Stimulated activated CD8-positive, alpha-beta memory T cell treated with anti-CD3 and anti-CD28 coated beads, Interleukin-4, amount 100 ng/mL, for 24 hours (primary cell): ENCODE measurements around the gene ALDH1L1.

ENCODE experiments used
- DNase-seq: peaks from one replicate; pipeline ENCODE4 v3.0.0-alpha.2; 2020; ENCODE audit warnings: low read depth

Gene ALDH1L1

DNA sequence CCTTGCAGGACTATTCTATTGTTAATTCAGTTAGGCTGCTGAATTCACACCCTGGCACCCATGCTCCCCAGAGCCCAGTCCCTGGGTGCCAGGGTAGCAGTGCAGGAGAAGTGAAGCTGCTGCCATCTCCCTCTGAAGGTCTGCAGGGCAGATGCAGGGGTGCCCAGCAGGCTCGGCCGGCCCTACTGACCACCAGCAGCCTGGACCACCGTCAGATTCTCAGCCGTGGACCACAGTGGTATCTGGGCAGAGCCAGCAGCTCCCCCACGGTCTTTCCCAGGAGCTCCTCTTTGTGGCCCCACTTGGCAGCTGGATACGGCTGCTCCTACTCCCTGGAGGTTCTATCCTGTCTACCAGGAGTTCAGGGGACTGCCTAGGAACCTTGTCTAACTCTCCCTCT, 46.8 kb downstream of the ALDH1L1 start:
- DNase-seq, result no peak

DNA sequence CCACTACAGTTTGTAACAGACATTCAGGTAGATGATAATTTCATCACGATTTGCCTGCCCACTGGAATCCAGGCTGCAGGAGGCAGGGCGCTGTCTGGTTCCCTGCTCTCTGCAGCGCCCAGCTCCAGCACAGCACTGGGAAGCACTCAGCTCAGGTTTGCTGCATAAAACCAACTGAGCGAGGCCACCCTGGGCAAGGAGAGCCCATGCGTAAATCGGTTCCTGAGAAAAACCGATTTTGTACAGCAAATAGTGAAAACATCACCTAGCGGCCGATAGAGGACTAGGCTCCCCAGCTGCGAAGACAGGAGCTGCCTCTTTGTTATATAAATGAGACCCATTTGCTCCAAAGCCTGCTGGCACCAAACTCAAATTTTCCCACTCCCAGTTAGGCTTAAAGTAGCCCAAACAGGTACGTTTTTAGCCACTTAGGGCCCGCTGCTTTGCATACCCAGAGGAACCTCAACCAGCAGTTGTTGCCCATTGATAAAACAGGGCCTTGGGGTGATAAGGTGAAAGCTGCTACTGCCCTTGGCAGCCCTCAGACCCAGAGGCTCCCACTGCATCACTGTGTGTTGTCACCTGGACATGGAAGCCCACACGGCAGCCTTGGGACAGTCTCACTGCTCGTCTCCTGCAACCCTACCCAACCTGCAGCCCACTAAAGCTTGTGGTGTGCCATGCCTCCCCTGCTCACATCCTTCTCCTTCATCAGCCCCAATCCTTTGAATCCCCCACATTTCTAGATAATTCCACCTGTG, 47.5 kb downstream of the ALDH1L1 start:
- DNase-seq, result no peak

DNA sequence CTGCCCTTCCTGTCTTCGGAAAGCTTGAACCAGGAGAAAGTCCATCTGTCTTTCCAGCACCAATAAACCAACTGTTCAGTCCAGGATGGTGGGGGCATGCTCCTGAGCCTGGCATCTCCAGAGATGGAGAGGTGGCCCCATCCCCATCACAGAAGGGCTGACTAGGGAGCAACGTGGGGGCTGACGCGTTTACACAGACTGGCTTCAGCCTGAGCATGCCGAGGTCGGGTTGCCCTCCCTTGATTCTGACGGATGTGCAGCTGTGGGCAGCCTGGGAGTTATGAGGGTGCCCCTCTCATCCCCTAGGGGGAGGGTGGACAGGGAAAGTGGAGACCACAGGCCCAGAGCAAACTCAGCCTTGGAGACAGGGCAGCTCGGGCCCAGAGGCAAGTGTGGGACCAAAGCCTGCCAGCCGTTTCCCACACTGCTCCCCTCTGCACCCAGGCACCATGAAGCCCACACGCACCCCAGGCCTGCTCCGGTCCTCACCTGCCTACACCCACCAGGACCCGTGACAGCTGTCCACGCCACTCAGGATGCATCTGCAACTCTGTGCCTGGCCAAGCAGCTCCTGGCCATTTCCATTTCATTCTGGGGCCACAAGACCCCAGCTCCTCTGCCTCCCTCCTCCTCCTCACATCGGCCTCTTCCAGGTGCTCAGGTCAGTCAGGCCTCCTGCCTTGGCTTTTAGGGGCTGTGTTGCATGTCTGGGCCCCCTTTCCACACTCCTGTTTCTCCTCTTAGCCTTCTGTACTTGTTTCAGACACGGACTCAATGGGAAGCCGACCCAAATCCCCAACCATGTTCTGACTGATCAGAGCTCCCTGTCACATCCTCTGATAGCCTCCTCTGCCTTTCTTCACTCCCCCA, 48.3 kb downstream of the ALDH1L1 start:
- DNase-seq, result no peak

DNA sequence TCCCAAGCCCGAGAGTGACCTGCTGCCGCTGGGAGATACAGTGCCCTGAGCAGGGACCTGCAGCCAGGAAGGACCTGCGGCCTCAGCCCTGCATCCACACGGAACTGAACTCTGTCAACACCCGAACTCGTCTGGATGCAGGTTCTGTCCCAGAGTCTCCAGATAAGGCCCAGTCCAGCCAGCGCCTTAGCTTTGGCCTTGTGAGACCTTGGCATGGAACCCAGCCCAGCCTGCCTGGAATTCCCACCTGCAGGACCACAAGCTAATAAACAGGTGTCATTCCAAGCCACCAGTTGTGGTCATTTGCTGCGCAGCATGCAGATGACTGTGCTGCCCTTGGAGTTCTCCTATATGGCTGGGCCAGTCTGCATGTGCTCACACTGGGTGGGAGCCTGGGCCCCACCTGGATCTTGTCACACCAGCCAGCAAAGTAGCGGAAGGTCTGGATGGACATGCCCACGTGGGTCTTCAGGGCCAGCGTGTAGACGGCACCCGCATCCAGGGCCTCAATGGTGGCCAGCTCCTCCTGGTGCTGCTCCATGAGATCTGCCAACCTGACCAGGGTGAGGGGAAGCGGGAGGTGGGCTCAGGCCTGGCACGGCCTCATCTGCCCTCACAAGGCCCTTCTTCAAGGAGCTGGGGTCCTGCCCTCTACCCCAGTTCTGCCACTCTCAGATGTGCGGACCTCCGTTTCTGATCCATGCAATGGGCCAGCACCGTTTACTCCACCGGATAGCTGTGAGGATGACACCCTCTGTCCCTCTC, 49.2 kb downstream of the ALDH1L1 start:
- DNase-seq, result no peak

DNA sequence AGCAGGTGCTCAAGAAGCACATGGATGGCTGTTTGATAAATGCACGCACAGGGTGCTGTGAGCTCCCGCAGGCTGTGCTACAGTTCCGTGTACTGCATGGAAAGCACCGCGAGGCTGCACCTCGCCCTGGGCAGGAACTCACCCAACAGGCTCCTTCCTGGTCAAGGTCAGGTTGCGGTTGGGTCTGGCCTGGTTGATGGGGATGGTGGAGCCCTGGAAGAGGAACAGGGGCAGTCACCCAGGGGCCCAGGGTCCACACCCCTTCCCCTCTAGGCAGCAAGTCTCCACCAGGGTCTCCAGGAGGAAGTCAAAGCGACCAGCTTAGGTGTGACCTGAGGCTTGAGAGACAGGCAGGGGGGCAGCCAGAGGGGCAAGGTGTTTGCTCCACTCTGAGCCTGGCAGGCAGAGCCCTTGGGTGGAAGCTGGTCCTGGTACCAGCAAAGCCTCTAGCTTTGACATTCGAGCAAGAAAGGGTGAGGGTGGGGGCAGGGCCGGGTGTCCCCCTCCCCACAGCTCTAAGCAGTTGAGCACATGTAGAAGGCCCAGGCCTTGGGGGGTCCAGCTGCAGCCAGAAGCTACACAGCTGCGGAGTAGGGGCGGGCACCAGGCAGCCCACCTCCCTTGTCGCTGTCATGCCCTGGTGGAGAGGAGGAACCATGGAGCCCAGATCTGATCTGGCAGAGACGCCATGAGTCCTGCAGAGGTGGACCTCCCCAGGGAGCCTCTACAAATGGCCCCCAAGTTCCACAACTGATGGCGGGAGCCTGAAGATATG, 50.1 kb downstream of the ALDH1L1 start:
- DNase-seq, result no peak

DNA sequence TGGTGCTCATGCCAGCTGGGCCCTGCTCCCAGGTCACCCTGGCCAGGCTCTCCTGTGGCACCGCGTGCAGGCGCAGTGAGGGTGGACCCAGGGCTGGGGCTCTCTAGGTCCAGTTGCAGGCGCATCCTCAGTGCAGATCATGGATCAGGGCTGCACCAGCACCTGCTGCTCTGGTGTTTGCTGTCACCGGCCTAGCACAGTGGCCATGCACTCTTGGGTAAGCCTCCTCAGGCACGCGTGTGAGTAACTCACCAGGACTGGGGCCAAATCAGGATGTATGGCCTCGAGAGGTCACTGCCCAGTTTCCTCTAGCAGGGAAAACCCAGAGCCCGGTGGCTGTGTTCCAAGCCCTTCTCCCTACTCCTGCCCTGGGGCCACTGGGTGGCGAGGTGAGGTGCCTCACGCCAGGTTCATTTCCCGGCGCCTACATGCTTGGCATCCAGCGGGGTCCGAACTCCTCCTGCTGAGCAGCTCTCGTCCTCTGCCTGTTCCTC, 50.9 kb downstream of the ALDH1L1 start:
- no peak for DNase-seq

DNA sequence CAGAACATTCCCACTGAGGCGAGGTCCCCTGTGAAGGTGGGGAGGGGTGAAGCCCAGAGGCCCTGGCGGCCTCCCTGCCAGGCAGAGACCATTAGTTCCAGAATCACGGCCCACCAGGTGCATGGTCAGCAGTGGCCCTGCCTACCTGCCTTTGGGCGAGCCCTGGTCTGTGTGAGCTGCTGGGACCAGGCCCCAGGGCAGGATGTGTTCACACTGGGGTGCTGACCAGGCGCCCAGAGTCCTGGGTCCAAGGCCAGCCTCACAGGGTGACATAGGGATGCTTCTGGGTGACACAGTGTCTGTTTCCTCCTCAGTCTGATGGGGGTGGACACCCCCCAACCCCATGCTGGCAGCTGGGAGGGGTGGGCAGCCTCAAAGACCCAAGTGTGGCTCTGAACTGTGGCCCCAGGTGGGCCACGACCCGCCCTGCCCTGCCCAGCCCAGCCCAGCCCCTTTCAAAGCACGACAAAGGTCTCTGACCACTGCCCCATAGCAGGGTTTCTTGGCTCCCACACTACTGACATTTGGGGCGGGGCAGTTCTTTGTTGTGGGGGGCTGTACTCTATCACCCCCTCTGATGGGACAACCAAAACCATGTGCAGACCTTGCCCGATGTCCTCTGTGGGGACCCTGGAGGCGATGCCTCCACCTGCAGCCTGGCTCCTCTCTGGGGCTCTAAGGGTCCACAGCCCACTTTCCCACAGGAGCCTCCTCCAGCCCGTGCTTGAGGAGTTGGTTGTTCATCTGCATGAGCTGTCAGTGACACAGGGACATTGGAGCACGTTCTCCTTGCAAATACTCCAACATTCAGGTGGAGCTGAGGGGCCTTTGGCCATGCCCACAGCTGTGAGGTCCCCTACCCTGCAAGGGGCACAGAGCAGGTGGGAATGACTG, 51.6 kb downstream of the ALDH1L1 start:
- DNase-seq, result no peak

DNA sequence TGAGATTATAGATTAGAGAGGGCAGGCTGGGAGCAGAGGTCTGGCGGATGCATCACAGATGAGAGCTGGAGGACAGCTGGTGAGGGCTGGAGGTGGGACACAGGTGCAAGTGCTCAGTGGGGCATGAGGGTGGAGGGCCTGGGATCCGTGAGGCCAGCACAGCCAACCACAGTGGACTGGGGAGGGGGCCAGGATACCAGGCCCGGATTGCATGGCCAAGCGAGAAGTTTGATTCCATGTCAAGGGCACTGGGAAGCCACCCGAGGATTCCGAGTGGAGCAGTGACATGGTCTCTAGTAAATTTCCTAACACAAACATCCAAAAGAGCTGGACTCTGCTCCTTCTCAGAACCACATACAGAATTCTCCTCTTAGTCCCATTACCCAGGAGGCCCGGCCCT, 52.5 kb downstream of the ALDH1L1 start:
- DNase-seq, result no peak

DNA sequence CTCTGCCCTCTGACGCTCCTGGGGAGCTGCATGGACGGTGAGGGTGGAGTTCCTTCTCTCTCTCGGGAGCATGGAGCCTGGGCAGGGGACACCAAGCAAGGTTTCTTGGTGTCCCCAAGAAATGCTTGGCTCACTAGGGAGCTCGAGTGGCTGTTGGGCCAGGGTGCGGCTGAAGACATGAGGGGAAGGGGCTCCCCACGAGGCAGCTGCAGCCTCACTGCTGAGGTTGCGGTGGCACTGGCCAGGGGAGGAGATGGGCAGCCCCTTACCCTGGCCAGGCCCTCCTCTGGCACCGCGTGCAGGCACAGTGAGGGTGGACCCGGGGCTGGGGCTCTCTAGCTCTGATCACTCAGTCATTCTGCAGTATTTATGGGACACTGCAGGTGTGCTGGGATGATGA, 52.9 kb downstream of the ALDH1L1 start:
- no peak for DNase-seq

DNA sequence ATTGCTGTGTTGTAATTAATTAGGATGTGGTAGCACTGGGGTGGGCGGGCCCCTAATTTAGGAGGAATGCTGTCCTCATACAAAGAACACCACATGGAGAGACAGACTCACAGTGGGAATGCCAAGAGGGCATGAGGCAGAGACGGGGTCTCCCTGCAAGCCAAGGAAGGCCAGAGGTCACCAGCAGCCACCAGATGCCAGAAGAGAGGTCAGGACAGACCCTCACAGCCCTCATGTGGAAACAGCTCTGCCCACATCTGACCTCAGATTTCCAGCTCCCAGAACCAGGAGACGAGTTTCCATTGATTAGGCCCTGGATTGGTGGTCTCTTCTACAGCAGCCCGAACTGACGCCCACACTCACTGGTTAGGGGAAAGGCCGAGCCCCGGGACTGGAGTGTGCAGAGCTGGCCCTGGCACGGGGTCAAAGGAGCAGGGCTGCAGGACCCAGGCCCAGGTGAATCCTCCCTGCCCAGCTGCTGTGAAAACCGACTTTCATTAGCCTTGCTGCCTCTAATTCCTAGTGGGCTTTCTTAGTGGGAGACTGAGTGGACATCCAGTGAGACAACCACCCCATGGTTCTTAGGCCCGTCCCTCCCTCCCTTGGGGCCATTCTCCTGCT, 53.5 kb downstream of the ALDH1L1 start:
- no peak for DNase-seq

DNA sequence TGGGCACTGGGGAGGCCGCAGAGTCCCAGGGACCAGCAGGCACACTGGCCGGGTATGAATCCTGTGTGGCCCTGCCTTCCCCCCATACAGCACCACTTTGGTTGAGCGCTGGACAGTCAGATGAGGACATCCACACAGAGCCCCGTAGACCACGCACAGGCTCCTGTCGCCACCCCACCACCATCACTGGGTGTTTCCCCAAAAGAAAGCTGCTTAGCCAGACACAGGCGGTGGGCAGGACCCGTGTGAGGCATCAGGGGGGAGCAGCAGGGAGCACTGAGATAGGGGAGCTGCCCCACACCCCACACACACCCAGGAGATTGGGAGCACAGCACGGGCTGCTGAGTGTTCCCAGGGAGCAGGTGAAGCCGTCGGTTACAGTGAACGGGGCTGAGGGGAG, 54.1 kb downstream of the ALDH1L1 start:
- DNase-seq, result no peak

DNA sequence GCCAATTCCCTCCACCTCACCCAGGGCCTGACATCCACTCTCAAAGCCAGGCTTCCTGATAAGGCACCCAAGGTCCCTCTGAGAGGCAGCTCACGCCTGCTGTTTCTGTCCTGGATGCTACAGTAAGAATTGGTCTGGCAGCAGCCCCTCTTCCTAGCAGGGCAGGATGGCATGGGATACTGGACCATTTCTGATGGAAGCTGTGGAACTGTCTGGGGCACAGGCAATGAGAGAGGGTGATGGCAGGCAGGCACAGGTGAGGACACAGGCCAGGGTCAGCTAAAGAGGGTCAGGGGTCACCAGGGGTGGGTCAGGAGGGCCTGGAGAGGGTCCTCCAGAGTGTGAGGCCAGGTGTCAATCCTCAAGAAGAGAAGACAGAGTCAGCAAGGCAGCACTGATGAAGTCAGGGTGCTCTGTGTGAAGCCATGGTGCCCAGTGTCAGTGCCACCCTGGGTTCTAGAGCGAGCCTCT, 54.6 kb downstream of the ALDH1L1 start:
- no peak for DNase-seq

DNA sequence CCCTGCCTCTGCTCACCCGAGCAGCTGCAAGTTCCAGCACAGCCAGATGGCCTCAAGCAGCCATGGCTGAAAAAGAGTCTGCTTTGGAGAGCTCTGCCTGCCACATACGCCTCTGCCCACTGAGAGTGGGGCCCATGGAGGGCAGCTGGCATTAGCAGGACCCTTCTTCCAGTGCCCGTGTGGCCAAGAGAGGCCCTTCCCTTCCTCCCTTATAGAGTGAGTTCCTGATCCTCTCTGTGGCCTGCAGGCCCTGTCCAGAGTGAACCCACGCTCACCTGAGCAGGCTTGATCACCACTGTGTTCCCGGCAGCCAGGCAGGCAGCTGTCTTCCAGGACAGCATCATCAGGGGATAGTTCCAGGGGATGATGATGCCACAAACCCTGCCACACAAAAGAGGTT, 55.0 kb downstream of the ALDH1L1 start:
- no peak for DNase-seq

DNA sequence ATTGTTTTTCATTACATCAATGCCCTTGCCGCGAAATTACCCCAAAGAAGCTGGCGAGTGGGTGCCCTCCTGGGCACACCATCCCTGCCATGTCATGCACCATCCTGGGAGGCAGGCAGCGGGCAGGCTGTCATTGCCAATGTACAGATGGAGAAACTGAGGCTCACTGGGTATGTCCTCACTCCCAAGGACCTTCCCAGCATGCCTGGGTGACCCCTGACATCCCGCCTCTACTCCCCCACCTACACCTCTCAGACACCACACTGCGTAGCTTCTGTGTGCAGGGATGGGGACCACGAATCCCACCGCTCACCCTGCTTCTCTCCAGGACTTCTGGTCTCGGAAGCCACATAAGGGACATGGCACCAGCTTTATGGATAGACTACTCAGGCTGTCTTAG, 55.5 kb downstream of the ALDH1L1 start:
- no peak for DNase-seq

DNA sequence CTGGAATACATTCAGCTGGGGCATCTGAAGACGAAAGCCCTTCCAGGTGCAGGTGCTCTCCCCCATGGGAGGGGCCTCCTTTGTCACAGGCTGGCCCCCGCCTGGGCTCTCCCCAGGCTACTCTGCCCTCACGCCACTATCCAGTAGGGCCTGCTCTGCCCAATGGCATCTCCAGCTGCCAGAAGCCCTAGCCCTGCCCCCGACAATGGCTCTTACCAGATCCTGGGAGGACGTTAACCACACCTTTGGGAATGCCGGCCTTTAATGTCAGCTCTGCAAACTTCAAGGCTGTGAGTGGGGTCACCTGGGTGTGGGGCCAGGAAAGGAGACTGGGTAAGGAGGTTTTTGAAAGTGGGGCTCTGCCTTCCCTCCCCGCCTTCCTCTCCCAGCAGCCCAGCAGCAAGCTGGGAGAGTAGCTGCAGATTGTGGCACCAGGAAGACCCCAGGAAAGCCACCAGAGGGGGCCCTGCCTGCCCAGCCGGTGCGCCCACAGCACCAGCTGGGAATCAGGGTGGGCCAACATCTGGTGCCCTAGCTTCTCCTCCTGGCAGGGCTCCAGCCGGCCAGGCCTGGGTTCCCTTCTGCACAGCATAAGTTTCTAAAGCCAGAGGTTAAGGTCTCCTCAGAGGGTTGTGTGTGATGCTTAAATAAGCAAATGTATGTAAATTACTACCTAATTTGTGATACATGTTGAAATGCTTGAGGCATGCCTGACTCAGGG, 56.1 kb downstream of the ALDH1L1 start:
- DNase-seq, result no peak

DNA sequence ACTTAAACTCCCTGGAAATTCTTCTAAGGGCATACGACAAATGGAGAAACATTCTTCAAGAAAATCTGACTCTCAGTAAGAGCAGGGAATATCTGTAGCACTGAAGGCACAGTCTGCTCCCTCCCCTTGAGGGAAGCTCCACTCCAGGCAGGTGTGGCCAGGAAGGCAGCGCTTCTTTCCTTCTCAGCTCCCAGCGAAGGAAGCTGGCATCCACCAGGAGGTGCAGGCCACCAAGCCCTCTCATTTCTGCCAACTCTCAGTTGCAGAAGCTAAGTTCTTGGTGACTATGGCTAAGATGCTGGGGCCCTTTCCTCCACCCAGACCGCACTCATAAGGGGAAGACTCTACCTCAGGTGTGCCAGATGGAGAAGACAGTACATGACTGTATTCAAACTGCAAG, 58.8 kb downstream of the ALDH1L1 start:
- DNase-seq, result no peak

DNA sequence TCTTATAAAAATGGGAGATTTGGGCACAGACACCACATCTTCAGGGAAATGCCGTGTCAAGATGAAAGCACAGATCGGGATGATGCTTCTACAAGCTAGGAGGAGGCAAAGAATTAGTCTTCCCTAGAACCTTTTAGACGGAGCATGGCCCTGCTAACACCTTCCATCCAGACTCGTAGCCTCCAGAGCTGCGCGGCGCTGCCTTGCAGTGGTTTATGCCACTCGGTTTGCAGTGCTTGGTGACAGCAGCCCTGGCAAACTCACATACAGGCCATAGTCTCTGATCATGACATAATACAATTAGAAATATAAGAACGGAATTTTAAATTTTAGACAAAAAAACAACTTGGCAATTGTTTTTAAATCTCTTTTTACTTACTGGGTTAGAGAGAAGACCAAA, 59.3 kb downstream of the ALDH1L1 start:
- no peak for DNase-seq

DNA sequence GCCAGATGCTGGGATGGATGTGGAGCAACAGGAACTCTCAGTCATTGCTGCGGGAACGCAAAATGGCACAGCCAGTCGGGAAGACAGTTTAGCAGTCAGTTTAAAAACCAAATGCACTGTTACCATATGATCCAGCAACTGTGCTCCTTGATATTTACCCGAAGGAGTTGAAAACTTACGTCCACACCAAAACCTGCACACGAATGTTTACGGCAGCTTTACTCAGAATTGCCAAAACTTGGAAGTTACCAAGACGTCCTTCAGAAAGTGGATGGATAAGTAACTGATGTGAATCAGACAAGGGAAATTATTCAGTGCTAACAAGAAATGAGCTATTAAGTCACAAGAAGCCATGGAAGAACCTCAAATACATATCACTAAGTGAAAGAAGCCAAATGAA, 60.4 kb downstream of the ALDH1L1 start:
- DNase-seq, result no peak

DNA sequence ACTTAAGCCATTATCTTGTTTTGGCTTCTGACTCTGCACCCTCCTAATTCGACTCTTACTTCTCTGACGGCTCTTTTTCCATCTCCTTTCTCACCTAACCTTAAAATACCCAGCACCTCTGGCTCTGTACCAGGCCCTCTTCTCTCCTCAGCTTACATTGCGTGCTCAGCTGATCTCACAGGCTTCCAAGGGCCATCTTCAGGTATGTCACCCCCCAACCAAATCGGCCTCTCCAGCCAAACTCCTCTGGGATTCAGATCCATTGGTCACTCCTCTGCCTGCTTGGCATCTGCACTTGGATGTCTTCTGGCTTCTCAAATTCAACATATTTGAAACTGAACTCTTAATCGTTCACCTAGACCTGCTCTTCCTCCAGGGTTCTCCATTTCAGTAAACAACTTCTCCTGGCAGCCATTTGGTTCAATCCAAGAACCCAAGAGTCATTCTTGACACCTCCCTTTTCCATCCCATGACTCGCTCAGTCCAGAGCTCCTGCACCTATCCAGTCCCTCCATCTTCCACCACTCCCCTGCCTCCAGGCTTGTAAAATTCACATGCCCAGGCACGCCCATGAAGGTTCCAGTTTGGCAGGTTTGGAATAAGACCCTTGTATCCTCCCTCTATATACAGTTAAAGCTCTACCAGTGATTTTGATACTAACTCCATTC, 61.2 kb downstream of the ALDH1L1 start:
- no peak for DNase-seq
